Naive B cell (primary cell): Measurements from ENCODE around the gene EIF3F. TPM values are rescaled to one million over a fixed set of nuclear protein-coding genes. Genes with fewer than 3 reads are reported as not detected.

Source experiments
- ATAC-seq, 2 donors: fragments of 150-1000 bp; cut with Tn5 transposase; 2 replicates each; pipeline ENCODE4 v1.10.0; 2021; ENCODE audit warnings: low read depth in 2 of 2, mild to moderate bottlenecking in 2 of 2, moderate library complexity in 2 of 2
- DNase-seq: peaks from one replicate; pipeline ENCODE4 v3.0.0; 2022
- H3K27ac Mint-ChIP-seq, 6 donors: one replicate each; pipeline ENCODE4 v1.8.0; 2020 to 2022; ENCODE audit warnings: mild to moderate bottlenecking in 6 of 6, mixed read lengths in 6 of 6, moderate library complexity in 5 of 6, inconsistent platforms in 2 of 6
- H3K27me3 Mint-ChIP-seq, 3 donors: one replicate each; pipeline ENCODE4 v1.8.0; 2021 to 2022; ENCODE audit warnings: mixed read lengths in 3 of 3, mild to moderate bottlenecking in 1 of 3
- H3K36me3 Mint-ChIP-seq, 2 donors: one replicate each; pipeline ENCODE4 v1.8.0; 2020 to 2022; ENCODE audit warnings: mixed read lengths in 2 of 2, inconsistent platforms in 1 of 2, mild to moderate bottlenecking in 1 of 2
- H3K4me1 Mint-ChIP-seq, 3 donors: one replicate each; pipeline ENCODE4 v1.8.0; 2020 to 2022; ENCODE audit warnings: mixed read lengths in 3 of 3, inconsistent platforms in 1 of 3, mild to moderate bottlenecking in 1 of 3, moderate library complexity in 1 of 3
- H3K4me3 Mint-ChIP-seq, 8 donors: one replicate each; pipeline ENCODE4 v1.8.0; 2020 to 2022; ENCODE audit warnings: mild to moderate bottlenecking in 8 of 8, mixed read lengths in 8 of 8, moderate library complexity in 8 of 8, inconsistent platforms in 2 of 8
- H3K9me3 Mint-ChIP-seq, 7 donors: one replicate each; pipeline ENCODE4 v1.8.0; 2020 to 2022; ENCODE audit warnings: mixed read lengths in 7 of 7, mild to moderate bottlenecking in 5 of 7, inconsistent platforms in 2 of 7, moderate library complexity in 1 of 7
- polyA plus RNA-seq, 6 donors: library from polyadenylated mRNA; unstranded; fragments of 300-500 nt; fragmentation: Illumina TruSeq; gene quantifications; one replicate each; pipeline ENCODE4 v1.2.3, GENCODE V29; 2021; ENCODE audit warnings: low read depth in 6 of 6

Gene EIF3F
- polyA plus RNA-seq, 6 donors from 2014 or later: 384 to 508 (median 420) TPM

DNA sequence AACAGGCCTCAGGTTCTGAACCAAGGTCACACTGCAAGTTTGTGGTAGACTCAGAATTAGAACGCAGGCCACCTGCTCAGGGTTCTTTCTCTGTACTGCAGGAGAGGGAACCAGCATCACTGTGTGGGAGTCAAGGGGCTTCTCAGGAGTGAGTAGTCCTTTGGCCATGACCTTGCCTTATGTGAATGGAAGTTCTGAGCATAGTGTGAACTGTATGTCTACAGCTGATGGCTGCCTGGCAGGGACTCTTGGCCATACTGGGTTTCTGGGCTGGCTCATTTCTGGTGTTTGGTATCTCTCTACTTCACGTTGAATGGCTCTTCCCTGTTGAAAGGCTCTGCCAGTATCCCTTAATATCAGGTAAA lies 53.8 kb downstream of the EIF3F start:
- no peaks in the 10 kb centered on the region for H3K36me3 Mint-ChIP-seq
- H3K27me3 Mint-ChIP-seq: peaks cover 33 to 53% (median 38%) of the 10 kb centered on the region in 3 donors
- ATAC-seq (no peak), DNase-seq (no peak)
- no peak overlapping the region for H3K27ac Mint-ChIP-seq
- H3K4me3 Mint-ChIP-seq: no peak overlapping the region
- no peaks in the 10 kb centered on the region for H3K4me1 Mint-ChIP-seq
- no peaks in the 10 kb centered on the region for H3K9me3 Mint-ChIP-seq

DNA sequence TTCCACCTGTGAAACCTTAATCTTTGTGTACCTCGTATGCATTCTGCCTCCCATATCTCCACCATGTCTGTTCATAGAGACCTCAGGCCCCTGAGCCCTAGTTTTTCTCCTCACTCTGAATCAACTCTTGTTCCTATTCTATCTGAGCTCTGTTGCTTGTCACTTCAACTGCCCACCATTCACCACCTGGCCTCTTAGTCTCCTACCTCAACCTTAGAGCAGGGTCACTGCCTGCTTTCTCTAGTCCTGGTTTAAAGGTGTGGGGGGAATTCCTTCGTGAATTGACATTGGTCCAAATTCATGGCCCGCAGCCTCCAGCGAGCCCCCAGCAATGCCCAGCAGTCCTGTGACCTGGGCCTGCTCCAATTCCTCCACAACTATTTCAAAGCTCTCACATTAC lies 54.4 kb downstream of the EIF3F start:
- Mint-ChIP-seq H3K4me1 (no peaks in the 10 kb centered on the region), H3K4me3 (no peak overlapping the region), H3K9me3 (no peaks in the 10 kb centered on the region), H3K27me3 (peaks cover 38 to 57% (median 39%) of the 10 kb centered on the region in 3 donors), H3K36me3 (no peaks in the 10 kb centered on the region), H3K27ac (no peak overlapping the region)
- ATAC-seq: no peak
- no peak for DNase-seq

DNA sequence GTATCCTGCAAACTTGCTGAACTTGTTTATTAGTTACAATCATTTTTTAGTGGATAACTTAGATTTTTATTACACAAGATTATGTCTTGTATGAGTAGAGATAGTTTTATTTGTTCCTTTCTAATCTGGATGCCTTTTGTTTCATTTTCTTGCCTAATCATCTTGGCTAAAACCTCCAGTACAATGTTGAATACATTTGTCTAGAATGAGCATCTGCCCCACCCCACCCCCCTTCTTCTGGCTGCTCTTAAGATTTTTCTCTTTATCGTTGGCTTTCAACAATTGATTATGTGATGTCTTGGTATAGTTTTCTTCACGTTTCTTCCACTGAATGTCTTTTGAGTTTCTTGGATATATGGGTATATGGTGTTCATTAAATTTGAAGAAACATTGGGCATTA lies 56.6 kb downstream of the EIF3F start:
- Mint-ChIP-seq H3K27ac (no peak overlapping the region), H3K4me3 (no peak overlapping the region), H3K27me3 (peaks cover 30 to 48% (median 39%) of the 10 kb centered on the region in 3 donors), H3K4me1 (no peaks in the 10 kb centered on the region), H3K9me3 (no peaks in the 10 kb centered on the region), H3K36me3 (no peaks in the 10 kb centered on the region)
- DNase-seq (no peak), ATAC-seq (no peak)

DNA sequence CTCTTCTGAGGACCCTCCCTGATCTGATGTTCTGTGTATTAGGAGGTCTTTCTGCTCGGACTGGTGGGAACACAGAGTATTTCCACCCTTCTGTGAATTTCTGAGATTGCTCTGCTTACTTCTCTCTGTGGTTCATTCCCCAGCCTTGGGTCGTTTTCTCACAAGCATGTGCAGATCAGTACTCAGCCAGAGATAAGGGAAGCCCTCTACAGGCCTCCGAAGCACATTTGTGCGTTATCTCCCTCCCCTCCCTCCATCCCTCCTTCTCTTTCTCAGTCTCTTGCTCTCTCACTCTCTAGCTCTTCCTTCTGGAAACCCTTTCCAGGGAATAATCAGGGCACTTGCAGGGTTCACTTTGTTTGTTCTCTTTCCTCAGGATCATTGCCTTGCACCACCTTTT lies 58.7 kb downstream of the EIF3F start:
- ATAC-seq (no peak), DNase-seq (no peak)
- peaks cover 25 to 43% (median 40%) of the 10 kb centered on the region in 3 donors for H3K27me3 Mint-ChIP-seq
- no peaks in the 10 kb centered on the region for H3K4me1 Mint-ChIP-seq
- H3K27ac Mint-ChIP-seq: no peak overlapping the region
- H3K36me3 Mint-ChIP-seq: no peaks in the 10 kb centered on the region
- H3K4me3 Mint-ChIP-seq: no peak overlapping the region
- H3K9me3 Mint-ChIP-seq: no peaks in the 10 kb centered on the region

DNA sequence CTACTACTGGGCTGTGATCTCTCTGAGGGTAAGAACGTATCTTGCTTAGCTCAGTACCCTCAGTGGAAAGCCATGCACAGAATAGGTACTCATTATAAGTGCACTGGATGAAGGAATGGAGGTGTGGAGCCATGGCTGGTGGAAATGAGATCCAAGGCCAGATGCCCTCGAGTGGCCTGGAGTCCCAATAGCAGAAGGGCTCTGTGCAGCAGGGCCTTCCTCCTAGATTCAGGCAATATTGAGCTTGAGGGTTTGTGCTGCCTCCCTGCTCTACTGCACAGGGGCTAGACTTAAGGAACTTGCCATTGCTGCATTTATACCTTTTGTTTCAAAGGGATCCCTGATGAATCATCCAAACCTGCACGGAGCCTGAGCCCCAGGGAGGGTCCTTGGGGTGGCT lies 60.2 kb downstream of the EIF3F start:
- no peaks in the 10 kb centered on the region for H3K9me3 Mint-ChIP-seq
- H3K36me3 Mint-ChIP-seq: no peaks in the 10 kb centered on the region
- H3K27ac Mint-ChIP-seq: no peak overlapping the region
- ATAC-seq (no peak), DNase-seq (no peak)
- H3K27me3 Mint-ChIP-seq: peaks cover 23 to 40% (median 34%) of the 10 kb centered on the region in 3 donors
- no peak overlapping the region for H3K4me3 Mint-ChIP-seq
- H3K4me1 Mint-ChIP-seq: no peaks in the 10 kb centered on the region

DNA sequence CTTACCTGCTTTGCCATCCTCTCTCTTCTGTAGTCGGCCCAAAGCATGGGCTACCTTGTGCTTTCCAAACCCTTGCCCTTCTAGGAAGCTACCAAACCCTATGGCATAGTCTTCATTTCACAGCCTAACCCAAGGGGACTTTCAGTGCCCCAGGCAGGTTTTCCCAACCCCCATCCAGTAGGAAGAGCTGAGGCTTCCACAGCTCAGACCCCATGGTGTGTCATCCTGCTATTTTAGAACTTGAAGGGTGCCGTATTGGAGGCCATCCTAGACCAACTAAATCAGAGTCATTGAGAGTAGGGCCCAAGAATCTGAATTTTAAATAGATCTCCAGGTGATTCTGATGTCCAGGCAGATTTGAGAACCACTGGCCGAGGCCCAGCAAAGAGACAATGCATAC lies 61.9 kb downstream of the EIF3F start:
- Mint-ChIP-seq H3K9me3 (no peaks in the 10 kb centered on the region), H3K27ac (no peak overlapping the region), H3K27me3 (peaks cover 17 to 41% (median 34%) of the 10 kb centered on the region in 3 donors), H3K4me1 (no peaks in the 10 kb centered on the region), H3K36me3 (no peaks in the 10 kb centered on the region), H3K4me3 (no peak overlapping the region)
- DNase-seq: no peak
- no peak for ATAC-seq

Other genes starting within 250 kb of the EIF3F start
- gene OR5P2, start 190.4 kb upstream of the EIF3F start, polyA plus RNA-seq: not detected
- not detected for gene OR5P3, start 156.5 kb upstream of the EIF3F start, polyA plus RNA-seq
- not detected for gene OR10A6, start 56.1 kb upstream of the EIF3F start, polyA plus RNA-seq
- gene OR10A3, start 45.6 kb upstream of the EIF3F start, polyA plus RNA-seq: not detected
- gene NLRP10, start 21.9 kb upstream of the EIF3F start, polyA plus RNA-seq: not detected
- gene TUB, start 93.9 kb downstream of the EIF3F start, polyA plus RNA-seq: under 1 TPM in 3 of 6 donors, not detected in 3; 0.05 to 0.12 (median 0.11) TPM
- 1 to 10 TPM; 3.2 to 7.3 (median 5.7) TPM for gene RIC3, start 181.7 kb downstream of the EIF3F start, polyA plus RNA-seq